Dermis microvascular lymphatic vessel endothelial cell (primary cell): Measurements from ENCODE around the gene PRAMEF1. TPM values are rescaled to one million over a fixed set of nuclear protein-coding genes. Genes with fewer than 3 reads are reported as not detected.
"Not testable (repeated sequence)": the region's sequence is repeated elsewhere in the genome, so short reads cannot be mapped to it uniquely, and the experiment has no call there.

Source experiments
- DNase-seq, 2 donors: peaks; one replicate each; pipeline versions ENCODE4 v3.0.0 to v3.0.0-alpha.2; 2010; ENCODE audit warnings: low read depth in 2 of 2
- total RNA-seq: library from RNA; depleted of rRNA; stranded (reverse); fragments of >200 nt; gene quantifications from 2 replicates; pipeline ENCODE4 v1.2.1, GENCODE V29; 2014

The PRAMEF1 gene
- total RNA-seq, 1 donor from 2014 or later, result not detected

DNA sequence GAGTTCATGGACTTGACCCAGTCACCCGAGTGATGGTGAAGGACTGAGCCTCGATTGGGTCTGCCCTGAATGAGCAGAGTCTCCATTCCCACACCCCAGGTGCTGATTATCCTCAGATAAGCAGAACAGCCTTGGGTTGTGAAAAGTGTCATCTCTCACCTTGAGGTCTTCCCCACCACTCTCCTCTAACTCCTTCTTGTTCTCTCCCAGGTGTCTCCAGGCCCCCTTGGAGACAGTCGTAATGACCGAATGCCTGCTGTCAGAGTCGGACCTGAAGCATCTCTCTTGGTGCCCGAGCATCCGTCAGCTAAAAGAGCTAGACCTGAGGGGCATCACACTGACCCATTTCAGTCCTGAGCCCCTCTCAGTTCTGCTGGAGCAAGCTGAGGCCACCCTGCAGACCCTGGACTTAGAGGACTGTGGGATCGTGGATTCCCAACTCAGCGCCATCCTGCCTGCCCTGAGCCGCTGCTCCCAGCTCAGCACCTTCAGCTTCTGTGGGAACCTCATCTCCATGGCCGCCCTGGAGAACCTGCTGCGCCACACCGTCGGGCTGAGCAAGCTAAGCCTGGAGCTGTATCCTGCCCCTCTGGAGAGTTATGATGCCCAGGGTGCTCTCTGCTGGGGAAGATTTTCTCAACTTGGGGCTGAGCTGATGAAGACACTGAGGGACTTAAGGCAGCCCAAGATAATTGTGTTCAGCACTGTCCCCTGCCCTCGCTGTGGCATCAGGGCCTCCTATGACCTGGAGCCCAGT lies 14.2 kb upstream of the PRAMEF1 start:
- DNase-seq, result no peak

DNA sequence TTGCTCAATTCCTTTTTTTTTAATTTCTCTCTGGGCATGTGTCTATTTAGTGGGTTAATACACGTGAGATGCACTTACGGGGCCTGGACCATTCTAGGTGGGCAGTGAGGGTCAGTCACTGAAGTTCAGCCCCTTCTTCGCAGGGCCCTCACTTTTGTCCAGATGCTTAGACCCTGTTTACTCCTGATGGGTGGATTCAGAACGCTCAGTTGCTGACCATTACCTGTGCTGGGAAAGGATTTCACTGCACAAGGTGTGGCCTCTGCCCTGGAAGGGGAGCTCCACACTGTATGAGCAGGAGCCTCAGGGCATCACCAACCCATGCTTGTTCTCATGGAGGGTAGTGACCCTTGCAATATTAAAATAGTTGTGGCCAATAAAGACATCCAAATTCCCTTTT lies 13.1 kb upstream of the PRAMEF1 start:
- no peak for DNase-seq

DNA sequence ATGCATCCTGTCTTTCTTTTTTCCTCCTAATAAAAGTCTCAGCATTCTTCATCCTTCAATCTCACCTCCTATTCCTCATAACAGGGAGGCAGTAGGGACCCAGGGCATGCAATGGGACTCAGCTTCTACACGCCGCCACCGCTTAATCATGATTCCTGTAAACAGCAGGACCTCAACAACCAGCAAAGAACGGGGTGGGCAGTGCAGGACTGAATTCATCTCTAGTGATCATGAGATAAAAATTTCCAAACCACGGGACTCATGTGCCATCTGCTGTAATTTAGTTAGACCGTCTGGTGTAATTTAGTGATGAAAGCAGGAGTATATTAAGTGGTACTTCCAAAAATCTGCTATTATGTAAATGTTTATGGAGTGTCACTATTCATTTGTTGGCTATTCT lies 12.3 kb upstream of the PRAMEF1 start:
- DNase-seq, result no peak

- DNase-seq, result not testable (repeated sequence)
These were observed 9.7 kb upstream of the PRAMEF1 start for GRCh38 chr1:12781488-12781887.

DNA sequence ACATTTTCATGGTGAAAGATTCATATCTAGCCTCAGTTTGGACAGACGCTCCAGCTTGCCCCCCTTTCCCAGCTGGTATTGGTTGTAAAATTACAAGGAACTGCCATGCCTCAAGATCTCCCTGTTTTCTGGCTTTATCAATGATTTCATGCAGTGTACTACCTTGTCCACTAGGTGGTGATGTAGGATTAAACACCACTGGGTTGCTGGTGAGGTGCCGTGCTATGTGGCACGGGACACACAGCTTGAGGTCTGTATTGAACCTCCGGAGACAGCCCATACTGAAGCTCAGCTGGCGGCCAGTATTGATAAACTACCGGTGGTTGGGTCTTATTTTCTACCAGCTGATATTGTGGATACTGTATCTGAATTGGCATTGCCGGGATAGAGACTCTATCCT lies 7.4 kb upstream of the PRAMEF1 start:
- not testable (repeated sequence) for DNase-seq

DNA sequence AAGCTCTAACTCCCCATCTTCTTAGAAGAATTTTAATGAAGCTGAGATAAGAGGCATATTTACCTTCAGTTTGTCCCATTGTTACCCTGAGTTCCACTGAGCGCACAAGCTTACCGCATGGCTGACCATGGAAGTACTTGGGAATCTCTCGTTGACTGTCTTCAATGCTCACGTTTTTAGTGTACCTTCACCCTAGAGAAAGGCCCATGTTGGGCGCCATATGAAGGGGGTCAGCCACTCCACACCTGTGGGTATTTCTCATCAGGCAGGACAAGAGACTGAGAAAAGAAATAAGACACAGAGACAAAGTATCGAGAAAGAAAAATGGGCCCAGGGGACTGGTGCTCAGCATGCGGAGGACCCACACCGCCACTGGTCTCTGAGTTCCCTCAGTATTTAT lies 6.5 kb upstream of the PRAMEF1 start:
- DNase-seq, result not testable (repeated sequence)

GRCh38 chr1:12798911-12799310 lies 7.7 kb downstream of the PRAMEF1 start:
- DNase-seq, result no peak

DNA sequence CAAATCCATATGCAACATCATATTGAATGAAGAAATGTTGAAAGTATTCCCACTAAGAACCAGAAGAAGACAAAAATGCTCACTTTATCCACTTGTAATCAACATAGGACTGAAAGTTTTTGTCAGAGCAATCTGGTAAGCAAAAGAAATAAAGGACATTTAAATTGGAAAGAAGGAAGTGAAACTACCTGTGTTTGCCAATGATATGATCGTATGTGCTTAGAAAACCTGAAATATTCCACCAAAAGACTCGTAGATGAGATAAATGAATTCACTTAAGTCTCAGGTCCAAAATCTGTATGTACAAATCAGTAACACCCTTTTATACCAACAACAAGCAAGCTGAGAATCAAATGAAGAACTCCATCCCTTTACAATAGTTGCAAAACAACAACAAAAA lies 8.5 kb downstream of the PRAMEF1 start:
- DNase-seq, result no peak

DNA sequence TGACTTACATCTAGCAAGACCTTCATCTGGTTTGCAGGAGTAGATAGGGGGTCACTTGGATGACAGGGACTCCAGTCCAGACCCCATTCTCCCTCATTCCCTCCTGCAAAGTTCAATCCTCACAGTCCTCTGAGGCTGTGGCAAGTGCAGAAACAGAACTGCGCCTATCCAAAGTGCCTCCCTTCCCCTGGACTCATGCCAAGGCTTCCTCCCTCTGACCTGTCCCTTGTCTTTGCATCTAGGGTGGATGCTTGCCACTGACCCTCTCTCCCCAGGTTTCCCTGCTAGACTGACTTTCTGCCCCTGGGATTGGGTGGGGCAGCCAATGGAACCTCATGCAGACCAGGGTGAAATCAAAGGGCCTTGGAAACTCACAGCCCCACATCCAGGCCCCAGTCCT lies 18.7 kb downstream of the PRAMEF1 start:
- no peak for DNase-seq

DNA sequence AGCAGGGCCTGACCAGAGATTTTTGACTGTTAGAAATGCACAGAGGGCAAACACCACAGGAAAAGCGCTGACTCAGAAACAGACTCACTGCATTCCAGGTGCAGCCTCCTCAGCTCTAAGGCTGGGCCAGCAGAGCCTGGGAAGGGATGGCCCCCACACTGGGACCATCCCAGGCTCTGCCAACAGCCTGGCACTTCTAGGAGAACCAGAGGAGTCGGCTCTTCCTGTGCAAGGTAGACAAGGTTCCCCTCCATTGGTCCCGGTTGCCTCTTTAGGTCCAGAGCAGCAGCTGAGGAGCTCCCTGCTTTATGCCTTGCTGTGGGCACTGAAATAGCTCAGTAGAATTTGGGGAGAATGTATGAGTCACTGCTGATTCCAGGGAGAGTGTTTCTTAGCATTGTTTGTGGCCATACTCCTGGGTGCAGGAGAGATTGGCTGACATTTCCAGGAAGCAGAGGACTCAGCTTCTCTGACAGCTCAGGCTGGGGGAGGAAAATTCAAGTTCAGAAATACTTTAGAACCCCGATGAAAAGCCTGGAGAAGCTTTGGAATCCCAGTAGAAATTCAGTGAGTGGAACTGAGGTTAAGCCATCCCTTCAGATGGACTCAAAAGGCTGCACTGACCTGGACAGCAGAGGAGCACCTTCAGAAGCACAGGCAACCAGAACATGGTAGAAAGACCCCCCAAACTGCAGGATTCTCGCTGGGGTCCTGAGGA lies 19.7 kb downstream of the PRAMEF1 start:
- no peak for DNase-seq

GRCh38 chr1:12811409-12811784 lies 20.2 kb downstream of the PRAMEF1 start:
- no peak for DNase-seq

GRCh38 chr1:12819061-12819460 lies 27.9 kb downstream of the PRAMEF1 start:
- DNase-seq, result not testable (repeated sequence)

GRCh38 chr1:12831310-12831709 lies 40.1 kb downstream of the PRAMEF1 start, which contains the start of gene PRAMEF11:
Gene PRAMEF11 (minus strand): TSS chr1:12831410. CDS start chr1:12828789, 2,621 bp downstream.
- DNase-seq, result not testable (repeated sequence)

DNA sequence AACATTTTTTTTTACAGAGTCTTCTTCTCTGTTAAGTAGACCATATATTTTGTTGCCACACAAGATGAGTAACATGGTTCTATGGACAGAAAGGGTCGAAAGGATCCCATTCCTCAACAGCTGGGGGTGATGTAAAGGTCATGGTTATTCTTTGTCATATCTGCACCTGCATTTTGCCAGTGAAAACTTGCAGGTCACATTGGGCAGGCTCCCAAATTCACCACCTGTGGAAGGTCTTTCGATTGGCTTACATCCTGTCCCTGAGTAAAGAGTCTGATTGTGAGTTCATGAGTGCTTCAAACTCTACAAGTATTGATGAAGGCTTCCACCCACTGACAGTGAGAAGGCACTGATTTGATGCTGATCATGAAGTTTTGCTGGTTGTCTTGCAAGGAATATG lies 42.1 kb downstream of the PRAMEF1 start:
- not testable (repeated sequence) for DNase-seq

Other genes starting within 250 kb of the PRAMEF1 start
- gene DHRS3, start 173.2 kb upstream of the PRAMEF1 start, total RNA-seq, result 64.1 and 75.4 TPM in 2 replicates
- gene AADACL4, start 147.3 kb upstream of the PRAMEF1 start, total RNA-seq, result not detected in 2 replicates
- not detected in 2 replicates for gene AADACL3, start 75.3 kb upstream of the PRAMEF1 start, total RNA-seq
- not detected in 2 replicates for gene CFAP107, start 45.2 kb upstream of the PRAMEF1 start, total RNA-seq
- gene PRAMEF12, start 17.7 kb upstream of the PRAMEF1 start, total RNA-seq, result not detected in 2 replicates
- not detected in 2 replicates for gene PRAMEF11, start 40.0 kb downstream of the PRAMEF1 start, total RNA-seq
- not detected in 2 replicates for gene HNRNPCL1, start 57.3 kb downstream of the PRAMEF1 start, total RNA-seq
- gene PRAMEF2, start 65.7 kb downstream of the PRAMEF1 start, total RNA-seq, result not detected in 2 replicates
- gene PRAMEF4, start 94.8 kb downstream of the PRAMEF1 start, total RNA-seq, result not detected in 2 replicates
- not detected in 2 replicates for gene PRAMEF10, start 106.9 kb downstream of the PRAMEF1 start, total RNA-seq
- not detected in 2 replicates for gene PRAMEF7, start 125.2 kb downstream of the PRAMEF1 start, total RNA-seq
- not detected in 2 replicates for gene PRAMEF6, start 156.2 kb downstream of the PRAMEF1 start, total RNA-seq